ENCODE data around the gene S100A5. TPM values are rescaled to one million over a fixed set of nuclear protein-coding genes. Genes with fewer than 3 reads are reported as not detected.

The S100A5 gene
- total RNA-seq, 2 donors from 2014 or later = not detected

GRCh38 chr1:153544453-153545066 is 3.8 kb upstream of the S100A5 start:
- H3K4me3 ChIP-seq = peak overlapping the region; percentile 38 to 46
- TF ChIP-seq CTCF (IDR thresholded peaks at IDR 0.05) = no peak
- no peaks in the 10 kb centered on the region for H3K36me3 ChIP-seq
- H3K4me1 ChIP-seq = peaks cover 0 to 75% of the 10 kb centered on the region in 2 donors
- no peaks in the 10 kb centered on the region for H3K27me3 ChIP-seq
- peak overlapping the region; percentile 83 for H3K27ac ChIP-seq
- DNase-seq (ENCODE audit: low spot score) = no peak
- no peaks in the 10 kb centered on the region for H3K9me3 ChIP-seq

- Histone ChIP-seq H3K36me3 (no peaks in the 10 kb centered on the region), H3K9me3 (no peaks in the 10 kb centered on the region), H3K4me1 (peaks cover 0 to 66% of the 10 kb centered on the region in 2 donors), H3K27me3 (no peaks in the 10 kb centered on the region), H3K27ac (no peak overlapping the region), H3K4me3 (peak overlapping the region in 1 of 2 donors; percentile 46)
- no peak for TF ChIP-seq CTCF (IDR thresholded peaks at IDR 0.05)
- no peak for DNase-seq (ENCODE audit: low spot score)
Observed at GRCh38 chr1:153543736-153544135, 3.0 kb upstream of the S100A5 start.

- H3K4me1 ChIP-seq = peaks cover 0 to 60% of the 10 kb centered on the region in 2 donors
- H3K9me3 ChIP-seq = no peaks in the 10 kb centered on the region
Observed at GRCh38 chr1:153542956-153543711, 2.4 kb upstream of the S100A5 start.

GRCh38 chr1:153541641-153542590 is 1.2 kb upstream of the S100A5 start:
- Histone ChIP-seq H3K27me3 (no peaks in the 10 kb centered on the region), H3K4me3 (no peak overlapping the region), H3K9me3 (no peaks in the 10 kb centered on the region), H3K36me3 (no peaks in the 10 kb centered on the region), H3K4me1 (peaks cover 0 to 51% of the 10 kb centered on the region in 2 donors), H3K27ac (peak overlapping the region; percentile 21 to 54)
- DNase-seq (ENCODE audit: low spot score) = no peak
- TF ChIP-seq CTCF (IDR thresholded peaks at IDR 0.05) = no peak

More at GRCh38 chr1:153542956-153543711, 2.4 kb upstream of the S100A5 start:
- no peak for TF ChIP-seq CTCF (IDR thresholded peaks at IDR 0.05)
- no peak overlapping the region for H3K4me3 ChIP-seq
- DNase-seq (ENCODE audit: low spot score) = no peak
- H3K36me3 ChIP-seq = no peaks in the 10 kb centered on the region
- no peaks in the 10 kb centered on the region for H3K27me3 ChIP-seq
- H3K27ac ChIP-seq = no peak overlapping the region

GRCh38 chr1:153539395-153540093 is 1.2 kb downstream of the S100A5 start:
- H3K27me3 ChIP-seq = no peaks in the 10 kb centered on the region
- no peak for DNase-seq (ENCODE audit: low spot score)
- no peaks in the 10 kb centered on the region for H3K9me3 ChIP-seq
- H3K4me1 ChIP-seq = peaks cover 0 to 38% of the 10 kb centered on the region in 2 donors
- no peak for TF ChIP-seq CTCF (IDR thresholded peaks at IDR 0.05)
- H3K27ac ChIP-seq = no peak overlapping the region
- no peaks in the 10 kb centered on the region for H3K36me3 ChIP-seq
- no peak overlapping the region for H3K4me3 ChIP-seq

Measured in right atrium auricular region (tissue), 2 donors.